Caco-2 (cell line): ENCODE results near the gene TMEM89. TPM values are rescaled to one million over a fixed set of nuclear protein-coding genes. Genes with fewer than 3 reads are reported as not detected.
A peak's percentile ranks its signal among the peaks of the same experiment; 100 is the strongest.

Experiments
- BruUV-seq: library from RNA; stranded (reverse); fragments of 400-500 nt; replicated peaks from 2 replicates; lab custom pipeline; 2021; lab: Mats Ljungman, UMichigan
- CTCF ChIA-PET: fragments of 300-600 bp; sonication (Branson Sonifier 250); formaldehyde crosslinking; loops from one replicate; lab custom pipeline; 2022; ENCODE audit warnings: antibody characterized with exemption; lab: Charles Lee
- POLR2A ChIA-PET: fragments of 300-600 bp; sonication (Branson Sonifier 250); formaldehyde crosslinking; loops from one replicate; lab custom pipeline; 2022; ENCODE audit warnings: antibody characterized with exemption; lab: Charles Lee
- DNase-seq, 2 experiments: peaks; one replicate each; pipeline versions ENCODE4 v3.0.0 to v3.0.0-alpha.2; 2020 to 2022
- H3K27me3 ChIP-seq: replicated peaks from 2 replicates; pipeline ENCODE4 v1.6.0; 2011; ENCODE audit warnings: low read length; ENCODE audit not compliant: control insufficient read depth, insufficient read depth
- H3K36me3 ChIP-seq: 2 replicates; pipeline ENCODE4 v1.5.1; 2011; ENCODE audit warnings: low read length; ENCODE audit not compliant: control insufficient read depth, insufficient read depth
- H3K4me1 ChIP-seq: fragments of 250-450 bp; sonication (Bioruptor Pico); 2 replicates; pipeline ENCODE4 v1.5.1; 2020; ENCODE audit warnings: mild to moderate bottlenecking
- H3K4me3 ChIP-seq: 2 replicates; pipeline ENCODE4 v1.5.1; 2011; ENCODE audit warnings: low read depth, mild to moderate bottlenecking, control low read depth, low read length
- H3K9me3 ChIP-seq: fragments of 250-450 bp; sonication (Bioruptor Pico); 2 replicates; pipeline ENCODE4 v1.5.1; 2020; ENCODE audit warnings: mild to moderate bottlenecking, moderate library complexity
- H3K27ac Mint-ChIP-seq: one replicate; pipeline ENCODE4 v1.8.0; 2022; ENCODE audit warnings: mixed read lengths; ENCODE audit not compliant: unreplicated experiment
- H3K27me3 Mint-ChIP-seq: one replicate; pipeline ENCODE4 v1.8.0; 2022; ENCODE audit warnings: mixed read lengths; ENCODE audit not compliant: insufficient read depth, unreplicated experiment
- H3K36me3 Mint-ChIP-seq: one replicate; pipeline ENCODE4 v1.8.0; 2022; ENCODE audit warnings: mild to moderate bottlenecking, mixed read lengths; ENCODE audit not compliant: insufficient read depth, unreplicated experiment
- H3K4me1 Mint-ChIP-seq: one replicate; pipeline ENCODE4 v1.8.0; 2022; ENCODE audit warnings: low read depth, mixed read lengths; ENCODE audit not compliant: unreplicated experiment
- H3K4me3 Mint-ChIP-seq: one replicate; pipeline ENCODE4 v1.8.0; 2022; ENCODE audit warnings: mild to moderate bottlenecking, moderate library complexity, mixed read lengths; ENCODE audit not compliant: unreplicated experiment
- H3K9me3 Mint-ChIP-seq: one replicate; pipeline ENCODE4 v1.8.0; 2022; ENCODE audit warnings: mixed read lengths; ENCODE audit not compliant: unreplicated experiment
- intact Hi-C: fragments of 100-400 bp; cut with micrococcal nuclease; formaldehyde crosslinking; loops from one replicate; pipeline ENCODE4 v1.10.0; 2022; ENCODE audit not compliant: unreplicated experiment
- total RNA-seq: library from RNA; stranded (reverse); gene quantifications from 2 replicates; pipeline ENCODE4 v1.2.3, GENCODE V29; 2022
- TF ChIP-seq, protein P1 (sequence below), 2 experiments: fragments of 200-600 bp in 1 of 2; IDR thresholded peaks; 1 replicate in 1 of 2; 2 replicates in 1 of 2; pipeline versions ENCODE4 v1.5.1 to v1.8.0; 2011 to 2022; ENCODE audit warnings: antibody characterized with exemption in 1 of 2, control low read depth in 1 of 2, inconsistent platforms in 1 of 2, low read depth in 1 of 2, low read length in 1 of 2, mild to moderate bottlenecking in 1 of 2, moderate library complexity in 1 of 2; ENCODE audit not compliant: insufficient read depth in 1 of 2, severe bottlenecking in 1 of 2, unreplicated experiment in 1 of 2

TMEM89 gene
- total RNA-seq, 1 experiment from 2014 or later, result not detected

DNA sequence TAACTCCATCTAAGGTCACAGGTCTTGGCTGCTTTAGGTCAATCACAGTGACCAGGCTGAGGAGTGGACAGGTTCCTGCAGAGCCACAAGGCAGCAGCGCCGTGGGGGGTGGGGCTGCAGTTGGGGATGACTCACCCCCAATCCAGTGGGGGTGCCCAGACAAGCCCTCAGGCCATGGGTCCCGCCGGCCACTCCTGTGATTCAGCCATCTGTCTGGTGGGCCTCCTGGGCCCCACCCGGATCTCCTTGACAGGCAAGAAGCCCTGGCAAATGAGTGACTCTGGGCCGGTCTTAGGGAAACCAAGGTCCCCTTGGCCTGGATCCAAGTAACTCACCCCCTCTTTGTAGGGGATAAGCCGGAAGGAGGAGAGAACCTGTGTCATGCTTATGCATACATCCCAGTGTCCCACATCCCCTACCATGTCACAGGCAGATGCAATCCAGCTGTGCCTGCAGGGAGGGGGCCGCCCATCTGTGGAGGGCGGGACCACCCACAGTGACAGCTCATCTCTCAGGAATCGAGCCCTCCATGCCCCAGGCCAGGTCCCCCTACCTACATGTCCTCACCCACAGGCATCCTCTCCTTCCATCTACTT is 25.9 kb downstream of the TMEM89 start:
- peaks cover 7% of the 10 kb centered on the region for H3K4me1 Mint-ChIP-seq
- CTCF ChIA-PET, result no interaction called here
- no peaks in the 10 kb centered on the region; the same call in 1 of the 2 replicates for H3K36me3 ChIP-seq
- H3K9me3 Mint-ChIP-seq, result no peaks in the 10 kb centered on the region
- no peak overlapping the region for H3K4me3 ChIP-seq
- no TSS peak for BruUV-seq
- intact Hi-C loops, result no loop called here
- no peaks in the 10 kb centered on the region for H3K27me3 ChIP-seq
- peak overlapping the region; percentile 34 for H3K27ac Mint-ChIP-seq
- peak; percentile 25 to 64 for DNase-seq
- H3K36me3 Mint-ChIP-seq, result peaks cover 27% of the 10 kb centered on the region
- no peaks in the 10 kb centered on the region for H3K27me3 Mint-ChIP-seq
- TF ChIP-seq, protein P1, sequence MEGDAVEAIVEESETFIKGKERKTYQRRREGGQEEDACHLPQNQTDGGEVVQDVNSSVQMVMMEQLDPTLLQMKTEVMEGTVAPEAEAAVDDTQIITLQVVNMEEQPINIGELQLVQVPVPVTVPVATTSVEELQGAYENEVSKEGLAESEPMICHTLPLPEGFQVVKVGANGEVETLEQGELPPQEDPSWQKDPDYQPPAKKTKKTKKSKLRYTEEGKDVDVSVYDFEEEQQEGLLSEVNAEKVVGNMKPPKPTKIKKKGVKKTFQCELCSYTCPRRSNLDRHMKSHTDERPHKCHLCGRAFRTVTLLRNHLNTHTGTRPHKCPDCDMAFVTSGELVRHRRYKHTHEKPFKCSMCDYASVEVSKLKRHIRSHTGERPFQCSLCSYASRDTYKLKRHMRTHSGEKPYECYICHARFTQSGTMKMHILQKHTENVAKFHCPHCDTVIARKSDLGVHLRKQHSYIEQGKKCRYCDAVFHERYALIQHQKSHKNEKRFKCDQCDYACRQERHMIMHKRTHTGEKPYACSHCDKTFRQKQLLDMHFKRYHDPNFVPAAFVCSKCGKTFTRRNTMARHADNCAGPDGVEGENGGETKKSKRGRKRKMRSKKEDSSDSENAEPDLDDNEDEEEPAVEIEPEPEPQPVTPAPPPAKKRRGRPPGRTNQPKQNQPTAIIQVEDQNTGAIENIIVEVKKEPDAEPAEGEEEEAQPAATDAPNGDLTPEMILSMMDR (IDR thresholded peaks at IDR 0.05; ENCODE audit: insufficient read depth in 1 of 2, low read depth in 1 of 2, low read length in 1 of 2, severe bottlenecking in 1 of 2, unreplicated experiment in 1 of 2), result no peak
- H3K9me3 ChIP-seq, result no peaks in the 10 kb centered on the region
- H3K4me1 ChIP-seq, result peaks cover 12% of the 10 kb centered on the region
- POLR2A ChIA-PET, result no interaction called here
- no peak overlapping the region for H3K4me3 Mint-ChIP-seq

DNA sequence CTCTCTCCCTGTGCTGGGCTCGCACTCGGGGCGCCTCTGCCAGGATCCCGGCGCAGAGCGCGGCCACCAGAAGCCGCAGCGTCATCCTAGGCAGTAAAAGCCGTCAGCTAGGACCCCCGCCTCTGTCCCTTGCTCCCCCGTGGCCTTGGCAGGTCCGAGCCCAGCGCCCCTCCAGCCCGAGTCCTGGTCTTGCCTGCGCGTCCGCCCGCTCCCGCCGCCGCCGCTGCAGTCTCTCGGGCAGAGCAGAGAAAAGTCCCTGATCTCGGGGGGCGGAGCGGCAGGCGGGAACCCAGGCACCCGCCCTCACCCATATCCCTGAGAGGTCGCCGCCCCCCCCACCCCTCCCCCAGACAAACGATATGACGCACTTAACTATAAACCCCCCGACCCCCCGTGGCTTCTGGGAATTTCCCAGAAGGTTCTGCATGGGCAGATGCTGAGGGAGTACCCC is 26.5 kb downstream of the TMEM89 start, which contains the start of gene COL7A1:
Gene COL7A1 (minus strand): TSS at position 255 of the 451 bp plus-strand sequence. CDS start 170 bp downstream, at position 85.
- Histone ChIP-seq H3K4me3 (no peak within 1 kb of the TSS), H3K36me3 (no peaks in the 10 kb centered on the region), H3K9me3 (no peaks in the 10 kb centered on the region), H3K27me3 (no peaks in the 10 kb centered on the region), H3K4me1 (peaks cover 12% of the 10 kb centered on the region)
- H3K36me3 Mint-ChIP-seq, result peaks cover 22% of the 10 kb centered on the region
- H3K27me3 Mint-ChIP-seq, result no peaks in the 10 kb centered on the region
- no peaks in the 10 kb centered on the region for H3K9me3 Mint-ChIP-seq
- TF ChIP-seq, protein P1 (IDR thresholded peaks at IDR 0.05; ENCODE audit: insufficient read depth in 1 of 2, low read depth in 1 of 2, low read length in 1 of 2, severe bottlenecking in 1 of 2, unreplicated experiment in 1 of 2), result no peak
- DNase-seq, result no peak
- ChIA-PET CTCF (no interaction called here), POLR2A (no interaction called here)
- intact Hi-C loops, result no loop called here
- BruUV-seq, result no TSS peak
- H3K27ac Mint-ChIP-seq, result peak within 1 kb of the TSS; percentile 34
- peaks cover 7% of the 10 kb centered on the region for H3K4me1 Mint-ChIP-seq
- H3K4me3 Mint-ChIP-seq, result no peak within 1 kb of the TSS

DNA sequence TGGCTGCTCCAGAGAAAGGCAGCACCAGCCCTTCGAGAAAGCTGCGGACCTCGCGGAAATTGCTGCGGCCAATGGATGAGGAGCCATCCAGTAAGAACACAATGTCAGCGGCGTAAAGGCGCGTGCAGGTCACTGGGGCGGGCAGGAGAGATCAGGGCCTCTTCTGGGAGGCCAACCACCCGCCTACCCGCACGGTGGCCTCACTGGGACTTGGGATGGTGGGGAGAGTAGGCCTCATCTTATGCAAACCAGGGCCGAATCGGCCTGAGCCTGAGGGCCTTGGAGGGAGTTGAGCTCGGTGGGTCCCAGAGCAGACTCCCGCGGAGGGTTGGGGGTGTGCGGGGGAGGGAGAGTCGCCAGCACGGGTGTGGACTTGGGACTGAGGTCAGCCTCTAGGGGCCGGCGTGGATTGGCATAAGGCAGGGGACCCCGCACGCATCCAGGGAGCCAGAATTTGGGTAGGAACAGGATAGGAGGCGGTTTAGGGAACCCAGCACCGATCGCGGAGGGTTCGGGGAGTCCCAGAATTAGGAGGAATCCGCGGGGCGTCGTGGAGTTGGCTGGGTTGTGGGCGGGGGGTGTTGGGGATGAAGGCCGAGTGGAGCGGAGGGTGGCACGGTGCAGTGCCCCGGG is 27.0 kb downstream of the TMEM89 start:
- intact Hi-C loops, result no loop called here
- Mint-ChIP-seq H3K9me3 (no peaks in the 10 kb centered on the region), H3K4me3 (no peak overlapping the region), H3K27me3 (no peaks in the 10 kb centered on the region), H3K4me1 (peaks cover 12% of the 10 kb centered on the region), H3K27ac (no peak overlapping the region), H3K36me3 (peaks cover 16% of the 10 kb centered on the region)
- Histone ChIP-seq H3K36me3 (no peaks in the 10 kb centered on the region), H3K9me3 (no peaks in the 10 kb centered on the region), H3K4me1 (peaks cover 12% of the 10 kb centered on the region), H3K4me3 (no peak overlapping the region), H3K27me3 (no peaks in the 10 kb centered on the region)
- BruUV-seq, result no TSS peak
- ChIA-PET POLR2A (no interaction called here), CTCF (no interaction called here)
- no peak for DNase-seq
- TF ChIP-seq, protein P1 (IDR thresholded peaks at IDR 0.05; ENCODE audit: insufficient read depth in 1 of 2, low read depth in 1 of 2, low read length in 1 of 2, severe bottlenecking in 1 of 2, unreplicated experiment in 1 of 2), result no peak
